Muscle layer of duodenum (tissue), 2 donors: Measurements from ENCODE around the gene ZNF232.
"Not testable (repeated sequence)": the region's sequence is repeated elsewhere in the genome, so short reads cannot be mapped to it uniquely, and the experiment has no call there.

ENCODE experiments used
- H3K27ac ChIP-seq: one replicate; pipeline ENCODE4 v1.7.0; 2013; ENCODE audit warnings: mild to moderate bottlenecking, low read length
- H3K27me3 ChIP-seq: one replicate; pipeline ENCODE4 v1.7.0; 2013; ENCODE audit warnings: low read depth, mild to moderate bottlenecking, control low read depth, low read length
- H3K36me3 ChIP-seq, 2 donors: one replicate each; pipeline ENCODE4 v1.7.0; 2013; ENCODE audit warnings: low read length in 2 of 2, control low read depth in 1 of 2, mild to moderate bottlenecking in 1 of 2; ENCODE audit not compliant: insufficient read depth in 2 of 2, control insufficient read depth in 1 of 2
- H3K4me1 ChIP-seq, 2 donors: one replicate each; pipeline ENCODE4 v1.7.0; 2013; ENCODE audit warnings: low read length in 2 of 2, mild to moderate bottlenecking in 2 of 2, control low read depth in 1 of 2, moderate library complexity in 1 of 2; ENCODE audit not compliant: insufficient read depth in 2 of 2, control insufficient read depth in 1 of 2
- H3K4me3 ChIP-seq, 2 donors: one replicate each; pipeline ENCODE4 v1.7.0; 2013; ENCODE audit warnings: low read length in 2 of 2, low read depth in 1 of 2, mild to moderate bottlenecking in 1 of 2
- H3K9me3 ChIP-seq, 2 donors: one replicate each; pipeline ENCODE4 v1.7.0; 2013; ENCODE audit warnings: low read length in 2 of 2, control low read depth in 1 of 2, mild to moderate bottlenecking in 1 of 2; ENCODE audit not compliant: control insufficient read depth in 1 of 2
- donor health status: healthy.

ZNF232 gene

DNA sequence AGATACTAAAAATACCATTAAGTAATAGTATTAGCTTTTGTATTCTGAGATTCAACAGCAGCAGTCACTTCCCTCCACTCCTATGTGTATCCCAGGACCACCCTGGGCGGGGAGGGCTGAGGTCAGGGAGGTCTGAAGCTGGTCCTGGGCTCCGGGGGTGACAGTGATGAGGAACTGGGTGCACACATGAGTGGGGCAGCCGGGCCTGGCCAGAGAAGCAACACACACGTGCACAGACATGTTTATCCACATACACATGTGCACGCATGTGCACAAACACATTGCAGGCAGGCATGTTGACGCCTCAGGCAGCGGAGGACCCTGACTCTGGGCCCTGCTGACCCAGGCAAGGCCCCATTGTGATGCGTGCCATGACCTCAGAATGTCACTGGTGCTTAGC is 16.7 kb upstream of the ZNF232 start:
- H3K4me1 ChIP-seq, H3K4me3 ChIP-seq, H3K36me3 ChIP-seq, H3K27ac ChIP-seq, H3K27me3 ChIP-seq, H3K9me3 ChIP-seq: not testable (repeated sequence)

DNA sequence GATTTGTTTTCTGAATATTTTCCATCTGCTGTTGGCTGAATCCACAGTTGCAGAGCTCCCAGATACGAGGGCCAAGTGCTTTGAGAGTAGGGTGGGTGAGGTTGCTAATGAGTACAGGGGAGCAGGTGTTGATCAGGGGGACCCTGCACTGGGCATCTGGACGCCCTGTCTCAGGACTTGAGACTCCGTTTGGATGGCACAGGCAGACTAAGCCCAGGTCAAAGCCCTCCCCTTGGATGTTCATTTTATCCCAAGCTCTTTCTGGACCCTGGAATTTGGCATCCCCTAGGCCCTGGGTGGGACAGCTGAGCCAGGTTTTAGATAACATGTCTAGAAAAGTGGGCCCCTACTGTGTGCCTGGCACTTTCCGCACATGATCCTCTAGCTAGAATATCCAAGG is 16.2 kb upstream of the ZNF232 start:
- peaks cover 6% of the 10 kb centered on the region for H3K27me3 ChIP-seq
- H3K36me3 ChIP-seq, result no peaks in the 10 kb centered on the region
- H3K4me3 ChIP-seq, result no peak overlapping the region
- no peaks in the 10 kb centered on the region for H3K4me1 ChIP-seq
- H3K27ac ChIP-seq, result no peak overlapping the region
- H3K9me3 ChIP-seq, result no peaks in the 10 kb centered on the region

- Histone ChIP-seq H3K27me3 (peaks cover 6% of the 10 kb centered on the region), H3K4me1 (peaks cover 0 to 5% of the 10 kb centered on the region in 2 donors), H3K27ac (no peak overlapping the region), H3K4me3 (no peak overlapping the region), H3K36me3 (no peaks in the 10 kb centered on the region), H3K9me3 (no peaks in the 10 kb centered on the region)
These were observed 15.2 kb upstream of the ZNF232 start for GRCh38 chr17:5126719-5127488.

DNA sequence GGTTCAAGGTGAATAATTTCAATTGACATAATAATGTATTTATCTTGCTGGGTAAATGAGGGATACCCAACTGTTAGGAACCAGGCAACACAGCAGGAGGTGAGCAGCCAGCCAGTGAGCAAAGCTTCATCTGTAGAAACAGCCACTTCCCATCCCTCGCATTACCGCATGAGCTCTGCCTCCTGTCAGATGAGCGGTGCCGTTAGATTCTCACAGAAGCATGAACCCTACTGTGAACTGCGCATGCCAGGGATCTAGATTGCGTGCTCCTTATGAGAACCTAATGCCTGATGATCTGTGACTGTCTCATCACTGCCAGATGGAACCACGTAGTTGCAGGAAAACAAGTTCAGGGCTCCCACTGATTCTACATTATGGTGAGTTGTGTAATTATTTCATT is 13.2 kb upstream of the ZNF232 start:
- H3K36me3 ChIP-seq, H3K27me3 ChIP-seq: not testable (repeated sequence)

DNA sequence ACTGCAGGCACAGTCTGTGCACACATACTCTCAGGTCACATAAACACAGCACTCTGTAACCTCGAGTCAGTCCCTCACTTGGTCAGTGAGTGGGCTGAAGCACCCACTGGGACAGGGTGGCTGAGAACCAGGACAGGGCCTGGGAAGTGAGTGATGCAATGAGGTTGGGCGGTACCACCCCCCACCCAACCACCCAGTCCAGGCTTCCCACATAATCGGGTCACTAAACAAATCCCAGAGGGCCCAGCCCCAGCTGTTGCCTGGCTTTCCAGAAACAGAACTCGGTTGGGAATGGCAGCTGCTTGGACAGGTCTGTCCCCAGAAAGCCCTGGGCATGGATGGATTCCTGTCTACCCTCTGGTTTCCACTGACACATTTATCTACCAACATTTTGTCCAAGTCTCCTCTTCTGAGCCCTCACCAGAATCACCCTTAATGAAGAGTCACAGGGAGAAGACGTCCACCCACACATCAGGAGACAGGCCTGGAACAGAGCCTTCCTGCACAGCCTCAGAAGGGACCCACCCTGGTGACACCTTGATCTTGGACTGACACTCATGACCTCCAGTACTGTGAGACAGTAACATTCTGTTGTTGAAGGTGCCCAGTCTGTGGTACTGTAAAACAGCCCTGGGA is 12.6 kb upstream of the ZNF232 start:
- not testable (repeated sequence) for H3K4me1 ChIP-seq, H3K27ac ChIP-seq

More for the DNA sequence above, 13.2 kb upstream of the ZNF232 start:
- not testable (repeated sequence) for H3K4me1 ChIP-seq, H3K9me3 ChIP-seq, H3K4me3 ChIP-seq, H3K27ac ChIP-seq

GRCh38 chr17:5123343-5124124 is 11.9 kb upstream of the ZNF232 start:
- H3K4me1 ChIP-seq, result peaks cover 0 to 5% of the 10 kb centered on the region in 2 donors
- H3K9me3 ChIP-seq, result no peaks in the 10 kb centered on the region
- H3K27me3 ChIP-seq, result peaks cover 6% of the 10 kb centered on the region
- peak overlapping the region in 1 of 2 donors; percentile 65 for H3K4me3 ChIP-seq
- H3K36me3 ChIP-seq, result no peaks in the 10 kb centered on the region
- no peak overlapping the region for H3K27ac ChIP-seq

More for the DNA sequence above, 12.6 kb upstream of the ZNF232 start:
- H3K9me3 ChIP-seq, H3K27me3 ChIP-seq, H3K36me3 ChIP-seq, H3K4me3 ChIP-seq: not testable (repeated sequence)

GRCh38 chr17:5122586-5123342 is 11.1 kb upstream of the ZNF232 start:
- Histone ChIP-seq H3K27me3 (peaks cover 6% of the 10 kb centered on the region), H3K4me3 (peak overlapping the region in 1 of 2 donors; percentile 65), H3K9me3 (no peaks in the 10 kb centered on the region), H3K4me1 (peaks cover 0 to 5% of the 10 kb centered on the region in 2 donors), H3K27ac (no peak overlapping the region), H3K36me3 (no peaks in the 10 kb centered on the region)

- H3K36me3 ChIP-seq, H3K27me3 ChIP-seq, H3K4me1 ChIP-seq, H3K9me3 ChIP-seq, H3K27ac ChIP-seq: not testable (repeated sequence)
- H3K4me3 ChIP-seq, result peak overlapping the region in 1 of 2 donors; percentile 65
These were observed 10.4 kb upstream of the ZNF232 start for GRCh38 chr17:5122056-5122455.

GRCh38 chr17:5121186-5121841 is 9.6 kb upstream of the ZNF232 start:
- no peak overlapping the region for H3K27ac ChIP-seq
- no peaks in the 10 kb centered on the region for H3K36me3 ChIP-seq
- no peak overlapping the region for H3K4me3 ChIP-seq
- peaks cover 0 to 5% of the 10 kb centered on the region in 2 donors for H3K4me1 ChIP-seq
- peaks cover 9% of the 10 kb centered on the region for H3K27me3 ChIP-seq
- no peaks in the 10 kb centered on the region for H3K9me3 ChIP-seq

DNA sequence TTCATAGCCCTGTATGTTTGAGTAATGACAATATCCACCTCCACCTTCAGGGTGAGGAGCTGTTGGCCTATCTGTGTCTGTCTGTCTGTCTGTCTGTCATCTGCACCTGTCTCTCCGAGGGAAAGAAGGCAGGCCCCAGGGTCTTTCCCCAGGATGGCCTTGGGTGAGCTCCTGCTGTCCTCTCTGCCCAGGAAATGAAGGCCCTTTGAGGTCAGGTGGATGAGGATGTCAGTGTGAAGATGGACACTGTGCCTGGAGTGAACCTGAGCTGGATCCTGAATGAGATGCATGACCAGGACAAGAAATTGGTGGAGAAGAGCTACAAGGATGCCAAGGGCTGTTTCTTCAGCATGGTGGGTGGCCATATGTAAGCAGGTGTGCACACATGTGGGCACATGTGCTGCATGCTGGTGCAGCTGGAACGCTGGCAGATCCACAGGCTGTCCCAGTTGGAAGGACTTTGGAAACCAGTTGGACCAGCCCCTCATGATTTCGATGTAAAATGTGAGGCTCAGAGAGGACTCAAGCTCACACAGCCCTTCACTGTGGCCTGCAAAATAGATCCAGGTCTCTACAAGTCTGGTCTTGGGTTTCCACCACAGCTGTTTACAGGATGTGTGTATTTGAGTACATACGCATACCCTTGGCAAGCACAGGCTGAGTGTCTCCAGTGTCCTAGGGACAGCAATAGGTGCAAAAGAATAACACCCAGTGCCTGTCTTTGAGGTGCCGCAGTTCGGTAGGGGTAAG is 8.9 kb upstream of the ZNF232 start:
- H3K4me1 ChIP-seq, H3K9me3 ChIP-seq, H3K27ac ChIP-seq, H3K4me3 ChIP-seq, H3K36me3 ChIP-seq: not testable (repeated sequence)
- H3K27me3 ChIP-seq, result peaks cover 14% of the 10 kb centered on the region
